Measurements from ENCODE around the gene PDILT.

The PDILT gene

GRCh38 chr16:20387978-20388377 lies 16.6 kb downstream of the PDILT start:
- no peak for FAIRE-seq
- no peak for TF ChIP-seq PAX5 (IDR thresholded peaks at IDR 0.05; ENCODE audit: insufficient read depth, low read length, severe bottlenecking)
- no peak for TF ChIP-seq TAF1 (IDR thresholded peaks at IDR 0.05; ENCODE audit: low read depth, low read length)
- TF ChIP-seq SPI1 (IDR thresholded peaks at IDR 0.05; ENCODE audit: low read depth, low read length): no peak
- no peak for TF ChIP-seq POLR2AphosphoS5 (IDR thresholded peaks at IDR 0.05; ENCODE audit: low read depth, low read length)
- no peak for TF ChIP-seq POLR2A (IDR thresholded peaks at IDR 0.05; ENCODE audit: low read depth, low read length)
- no peak for TF ChIP-seq POU2F2 (IDR thresholded peaks at IDR 0.05; ENCODE audit: low read depth, low read length)
- DNase-seq (ENCODE audit: insufficient read length, low spot score): no peak

GRCh38 chr16:20385844-20386832 lies 18.4 kb downstream of the PDILT start:
- DNase-seq (ENCODE audit: insufficient read length, low spot score) (no peak), FAIRE-seq (no peak)
- TF ChIP-seq SPI1 (IDR thresholded peaks at IDR 0.05; ENCODE audit: low read depth, low read length): no peak
- no peak for TF ChIP-seq POU2F2 (IDR thresholded peaks at IDR 0.05; ENCODE audit: low read depth, low read length)
- TF ChIP-seq POLR2A (IDR thresholded peaks at IDR 0.05; ENCODE audit: low read depth, low read length): no peak
- TF ChIP-seq POLR2AphosphoS5 (IDR thresholded peaks at IDR 0.05; ENCODE audit: low read depth, low read length): no peak
- no peak for TF ChIP-seq TAF1 (IDR thresholded peaks at IDR 0.05; ENCODE audit: low read depth, low read length)
- TF ChIP-seq PAX5 (IDR thresholded peaks at IDR 0.05; ENCODE audit: insufficient read depth, low read length, severe bottlenecking): no peak

- FAIRE-seq (peak; percentile 67), DNase-seq (ENCODE audit: insufficient read length, low spot score) (peak; percentile 30)
- TF ChIP-seq PAX5 (IDR thresholded peaks at IDR 0.05; ENCODE audit: insufficient read depth, low read length, severe bottlenecking) (no peak), SPI1 (IDR thresholded peaks at IDR 0.05; ENCODE audit: low read depth, low read length) (no peak), POLR2A (IDR thresholded peaks at IDR 0.05; ENCODE audit: low read depth, low read length) (no peak), POLR2AphosphoS5 (IDR thresholded peaks at IDR 0.05; ENCODE audit: low read depth, low read length) (no peak), TAF1 (IDR thresholded peaks at IDR 0.05; ENCODE audit: low read depth, low read length) (no peak), POU2F2 (IDR thresholded peaks at IDR 0.05; ENCODE audit: low read depth, low read length) (no peak)
Observed at GRCh38 chr16:20383106-20384029, 21.2 kb downstream of the PDILT start.

GRCh38 chr16:20382202-20382948 lies 22.2 kb downstream of the PDILT start:
- TF ChIP-seq POU2F2 (IDR thresholded peaks at IDR 0.05; ENCODE audit: low read depth, low read length): no peak
- TF ChIP-seq POLR2A (IDR thresholded peaks at IDR 0.05; ENCODE audit: low read depth, low read length): no peak
- TF ChIP-seq POLR2AphosphoS5 (IDR thresholded peaks at IDR 0.05; ENCODE audit: low read depth, low read length): no peak
- TF ChIP-seq PAX5 (IDR thresholded peaks at IDR 0.05; ENCODE audit: insufficient read depth, low read length, severe bottlenecking): no peak
- TF ChIP-seq SPI1 (IDR thresholded peaks at IDR 0.05; ENCODE audit: low read depth, low read length): no peak
- no peak for TF ChIP-seq TAF1 (IDR thresholded peaks at IDR 0.05; ENCODE audit: low read depth, low read length)
- FAIRE-seq: no peak
- DNase-seq (ENCODE audit: insufficient read length, low spot score): no peak

GRCh38 chr16:20380782-20381181 lies 23.8 kb downstream of the PDILT start:
- FAIRE-seq: no peak

GRCh38 chr16:20377181-20377580 lies 27.4 kb downstream of the PDILT start:
- no peak for TF ChIP-seq POU2F2 (IDR thresholded peaks at IDR 0.05; ENCODE audit: low read depth, low read length)
- no peak for TF ChIP-seq SPI1 (IDR thresholded peaks at IDR 0.05; ENCODE audit: low read depth, low read length)
- TF ChIP-seq TAF1 (IDR thresholded peaks at IDR 0.05; ENCODE audit: low read depth, low read length): no peak
- TF ChIP-seq POLR2AphosphoS5 (IDR thresholded peaks at IDR 0.05; ENCODE audit: low read depth, low read length): no peak
- no peak for TF ChIP-seq PAX5 (IDR thresholded peaks at IDR 0.05; ENCODE audit: insufficient read depth, low read length, severe bottlenecking)
- TF ChIP-seq POLR2A (IDR thresholded peaks at IDR 0.05; ENCODE audit: low read depth, low read length): no peak
- no peak for FAIRE-seq
- DNase-seq (ENCODE audit: insufficient read length, low spot score): no peak

More at GRCh38 chr16:20380782-20381181, 23.8 kb downstream of the PDILT start:
- DNase-seq (ENCODE audit: insufficient read length, low spot score): no peak
- TF ChIP-seq POLR2AphosphoS5 (IDR thresholded peaks at IDR 0.05; ENCODE audit: low read depth, low read length) (no peak), SPI1 (IDR thresholded peaks at IDR 0.05; ENCODE audit: low read depth, low read length) (no peak), PAX5 (IDR thresholded peaks at IDR 0.05; ENCODE audit: insufficient read depth, low read length, severe bottlenecking) (no peak), POU2F2 (IDR thresholded peaks at IDR 0.05; ENCODE audit: low read depth, low read length) (no peak), TAF1 (IDR thresholded peaks at IDR 0.05; ENCODE audit: low read depth, low read length) (no peak), POLR2A (IDR thresholded peaks at IDR 0.05; ENCODE audit: low read depth, low read length) (no peak)

- TF ChIP-seq POLR2AphosphoS5 (IDR thresholded peaks at IDR 0.05; ENCODE audit: low read depth, low read length) (no peak), PAX5 (IDR thresholded peaks at IDR 0.05; ENCODE audit: insufficient read depth, low read length, severe bottlenecking) (no peak), SPI1 (IDR thresholded peaks at IDR 0.05; ENCODE audit: low read depth, low read length) (no peak), TAF1 (IDR thresholded peaks at IDR 0.05; ENCODE audit: low read depth, low read length) (no peak), POU2F2 (IDR thresholded peaks at IDR 0.05; ENCODE audit: low read depth, low read length) (no peak), POLR2A (IDR thresholded peaks at IDR 0.05; ENCODE audit: low read depth, low read length) (no peak)
- no peak for FAIRE-seq
- DNase-seq (ENCODE audit: insufficient read length, low spot score): no peak
Observed at GRCh38 chr16:20372701-20373100, 31.8 kb downstream of the PDILT start.

GRCh38 chr16:20369452-20370054 lies 35.0 kb downstream of the PDILT start:
- FAIRE-seq: no peak
- no peak for TF ChIP-seq TAF1 (IDR thresholded peaks at IDR 0.05; ENCODE audit: low read depth, low read length)
- TF ChIP-seq POU2F2 (IDR thresholded peaks at IDR 0.05; ENCODE audit: low read depth, low read length): no peak
- TF ChIP-seq POLR2A (IDR thresholded peaks at IDR 0.05; ENCODE audit: low read depth, low read length): no peak
- no peak for TF ChIP-seq SPI1 (IDR thresholded peaks at IDR 0.05; ENCODE audit: low read depth, low read length)
- no peak for TF ChIP-seq PAX5 (IDR thresholded peaks at IDR 0.05; ENCODE audit: insufficient read depth, low read length, severe bottlenecking)
- no peak for TF ChIP-seq POLR2AphosphoS5 (IDR thresholded peaks at IDR 0.05; ENCODE audit: low read depth, low read length)
- no peak for DNase-seq (ENCODE audit: insufficient read length, low spot score)

Data from GM12891 (cell line).